ENCODE measurements around the gene GPC5. TPM values are rescaled to one million over a fixed set of nuclear protein-coding genes. Genes with fewer than 3 reads are reported as not detected.

GPC5 gene
- polyA plus RNA-seq, 1 experiment = not detected

DNA sequence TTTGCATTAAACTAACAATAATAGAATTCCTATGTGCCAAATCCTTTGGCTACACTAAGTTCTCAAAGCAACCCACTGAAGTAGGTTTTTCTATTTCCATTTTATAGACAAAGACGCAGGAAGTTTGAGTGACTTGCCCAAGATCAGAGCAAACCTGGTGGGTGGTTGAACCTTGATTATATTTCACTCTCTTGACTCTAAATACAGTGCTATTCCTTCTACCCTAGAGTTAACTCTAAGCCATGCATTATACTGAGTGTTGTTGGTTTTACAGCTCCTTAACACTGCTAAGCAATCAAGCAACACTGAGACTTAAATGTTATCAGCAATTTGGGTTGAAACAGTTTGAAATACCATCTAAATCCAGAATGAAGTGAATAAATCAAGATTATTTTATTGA is 1014.6 kb downstream of the GPC5 start:
- CTCF ChIA-PET = no interaction called here
- POLR2A ChIA-PET = no interaction called here
- Histone ChIP-seq H3K27me3 (ENCODE audit: control insufficient read depth, insufficient read depth, low read length) (no peaks in the 10 kb centered on the region), H3K36me3 (ENCODE audit: control insufficient read depth, insufficient read depth, low read length) (no peaks in the 10 kb centered on the region), H3K4me3 (ENCODE audit: low read depth, low read length) (no peak overlapping the region)
- DNase-seq (ENCODE audit: low read depth) = no peak
- TF ChIP-seq CTCF (IDR thresholded peaks at IDR 0.05; ENCODE audit: insufficient read depth, low read depth, low read length) = no peak

DNA sequence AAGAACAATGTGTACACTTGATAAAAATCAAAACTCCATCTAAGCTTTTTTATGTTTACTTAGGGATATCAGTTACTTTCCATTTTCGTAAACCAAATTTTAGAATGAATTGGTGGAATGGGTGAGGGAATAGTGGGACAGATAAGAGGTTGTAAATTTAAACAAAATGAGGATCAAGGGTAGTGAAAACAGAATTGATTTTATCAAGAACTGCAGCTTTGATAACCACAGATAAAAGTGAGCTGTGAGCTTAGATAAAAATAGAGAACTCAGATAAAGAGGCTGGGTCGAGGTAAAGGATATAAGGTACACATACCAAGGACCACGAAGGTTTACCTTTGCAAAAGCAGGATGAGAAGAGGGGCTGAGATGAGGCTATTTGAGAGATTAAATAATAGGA is 1015.0 kb downstream of the GPC5 start:
- Histone ChIP-seq H3K27me3 (ENCODE audit: control insufficient read depth, insufficient read depth, low read length) (no peaks in the 10 kb centered on the region), H3K4me3 (ENCODE audit: low read depth, low read length) (no peak overlapping the region), H3K36me3 (ENCODE audit: control insufficient read depth, insufficient read depth, low read length) (no peaks in the 10 kb centered on the region)
- DNase-seq (ENCODE audit: low read depth) = no peak
- TF ChIP-seq CTCF (IDR thresholded peaks at IDR 0.05; ENCODE audit: insufficient read depth, low read depth, low read length) = no peak
- ChIA-PET POLR2A (no interaction called here), CTCF (no interaction called here)

DNA sequence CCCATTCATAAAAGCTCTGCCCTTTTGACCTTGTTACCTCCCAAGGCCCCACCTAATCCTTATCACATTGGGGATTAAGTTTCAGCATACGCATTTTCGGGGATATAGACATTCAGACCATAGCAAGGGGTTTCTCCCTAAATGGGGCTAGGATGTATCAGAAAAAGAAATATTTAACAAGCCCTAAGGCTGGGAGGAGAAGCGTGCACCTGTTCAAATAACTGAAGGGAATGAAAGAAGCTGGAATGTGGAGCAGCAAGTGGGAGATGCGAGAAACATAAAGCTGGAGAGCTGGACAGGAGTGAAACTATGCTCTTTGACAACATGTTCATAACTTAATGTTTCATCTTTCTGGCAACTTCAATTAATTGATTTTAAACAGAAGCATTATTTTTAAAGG is 1016.4 kb downstream of the GPC5 start:
- Histone ChIP-seq H3K27me3 (ENCODE audit: control insufficient read depth, insufficient read depth, low read length) (no peaks in the 10 kb centered on the region), H3K36me3 (ENCODE audit: control insufficient read depth, insufficient read depth, low read length) (no peaks in the 10 kb centered on the region), H3K4me3 (ENCODE audit: low read depth, low read length) (no peak overlapping the region)
- CTCF ChIA-PET = no interaction called here
- DNase-seq (ENCODE audit: low read depth) = no peak
- POLR2A ChIA-PET = no interaction called here
- no peak for TF ChIP-seq CTCF (IDR thresholded peaks at IDR 0.05; ENCODE audit: insufficient read depth, low read depth, low read length)

DNA sequence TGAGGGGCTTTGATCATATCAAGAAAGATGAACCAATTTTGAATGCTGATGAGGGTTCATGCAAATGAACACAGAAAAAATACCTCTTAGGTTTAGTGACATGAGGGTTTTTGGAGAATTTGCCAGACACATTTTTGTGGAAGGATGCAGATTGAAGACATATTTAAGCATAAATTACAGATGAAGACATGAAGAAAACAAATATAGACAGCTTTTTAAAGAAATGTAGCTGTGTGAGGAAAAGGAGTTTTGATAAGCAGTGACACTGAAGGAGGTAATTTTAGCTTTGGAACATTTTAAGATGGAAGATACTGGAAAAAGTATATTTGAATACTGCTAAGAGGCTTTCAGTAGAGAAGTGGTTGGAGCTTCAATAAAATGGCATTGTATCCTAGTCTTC is 1017.4 kb downstream of the GPC5 start:
- Histone ChIP-seq H3K27me3 (ENCODE audit: control insufficient read depth, insufficient read depth, low read length) (no peaks in the 10 kb centered on the region), H3K36me3 (ENCODE audit: control insufficient read depth, insufficient read depth, low read length) (no peaks in the 10 kb centered on the region), H3K4me3 (ENCODE audit: low read depth, low read length) (no peak overlapping the region)
- CTCF ChIA-PET = no interaction called here
- POLR2A ChIA-PET = no interaction called here
- no peak for DNase-seq (ENCODE audit: low read depth)
- no peak for TF ChIP-seq CTCF (IDR thresholded peaks at IDR 0.05; ENCODE audit: insufficient read depth, low read depth, low read length)

- POLR2A ChIA-PET = no interaction called here
- CTCF ChIA-PET = no interaction called here
- Histone ChIP-seq H3K4me3 (ENCODE audit: low read depth, low read length) (no peak overlapping the region), H3K27me3 (ENCODE audit: control insufficient read depth, insufficient read depth, low read length) (no peaks in the 10 kb centered on the region), H3K36me3 (ENCODE audit: control insufficient read depth, insufficient read depth, low read length) (no peaks in the 10 kb centered on the region)
- TF ChIP-seq CTCF (IDR thresholded peaks at IDR 0.05; ENCODE audit: insufficient read depth, low read depth, low read length) = no peak
- no peak for DNase-seq (ENCODE audit: low read depth)
These were observed 1020.5 kb downstream of the GPC5 start for GRCh38 chr13:92418818-92419412.
